GOT3 (cell line): ENCODE results near the gene MGAT4A.

Experiments
- DNase-seq: peaks from one replicate; lab custom pipeline; 2025; ENCODE audit warnings: mixed read lengths; lab: John Stamatoyannopoulos, UW

Gene MGAT4A

GRCh38 chr2:98731041-98731893 lies at the start of gene MGAT4A:
Gene MGAT4A, minus strand, starts transcription at chr2:98731132. Its CDS starts 4,800 bp downstream, at chr2:98726332.
- no peak for DNase-seq

GRCh38 chr2:98778741-98779483 lies 48.0 kb upstream of the MGAT4A start:
- no peak for DNase-seq

GRCh38 chr2:98778151-98778550 lies 47.2 kb upstream of the MGAT4A start:
- no peak for DNase-seq

- no peak for DNase-seq
Measured at GRCh38 chr2:98777710-98778109, 46.8 kb upstream of the MGAT4A start.

- DNase-seq, result no peak
Measured at GRCh38 chr2:98777076-98777475, 46.1 kb upstream of the MGAT4A start.

GRCh38 chr2:98776136-98776535 lies 45.2 kb upstream of the MGAT4A start:
- DNase-seq, result no peak

GRCh38 chr2:98775146-98775986 lies 44.4 kb upstream of the MGAT4A start:
- no peak for DNase-seq

- no peak for DNase-seq
Measured at GRCh38 chr2:98773907-98774306, 43.0 kb upstream of the MGAT4A start.

- DNase-seq, result no peak
Measured at GRCh38 chr2:98773169-98773568, 42.2 kb upstream of the MGAT4A start.

GRCh38 chr2:98772536-98772935 lies 41.6 kb upstream of the MGAT4A start:
- DNase-seq, result no peak

- DNase-seq, result no peak
Measured at GRCh38 chr2:98771721-98772524, 41.0 kb upstream of the MGAT4A start.

- no peak for DNase-seq
Measured at GRCh38 chr2:98771264-98771663, 40.3 kb upstream of the MGAT4A start.

- no peak for DNase-seq
Measured at GRCh38 chr2:98769784-98770183, 38.9 kb upstream of the MGAT4A start.

GRCh38 chr2:98769114-98769476 lies 38.2 kb upstream of the MGAT4A start:
- DNase-seq, result no peak

GRCh38 chr2:98768384-98769113 lies 37.6 kb upstream of the MGAT4A start:
- DNase-seq, result no peak

- DNase-seq, result no peak
Measured at GRCh38 chr2:98764499-98764898, 33.6 kb upstream of the MGAT4A start.

GRCh38 chr2:98763209-98763951 lies 32.4 kb upstream of the MGAT4A start:
- DNase-seq, result no peak

- DNase-seq, result no peak
Measured at GRCh38 chr2:98761909-98762308, 31.0 kb upstream of the MGAT4A start.

GRCh38 chr2:98761267-98761781 lies 30.4 kb upstream of the MGAT4A start:
- no peak for DNase-seq
